ENCODE measurements around the gene MYG1. TPM values are rescaled to one million over a fixed set of nuclear protein-coding genes. Genes with fewer than 3 reads are reported as not detected.

MYG1 gene
- total RNA-seq, 1 experiment from 2014 or later: 102 TPM

GRCh38 chr12:53353257-53353655, 53.8 kb downstream of the MYG1 start:
- ChIA-PET POLR2A (ENCODE audit: low non-redundant PET) (no interaction called here), CTCF (interaction anchor here (2.7 kb wide), 1 partner anchor 68 kb away, joined by 52 read pairs; no protein-coding TSS in a partner anchor)
- no peaks in the 10 kb centered on the region for H3K27me3 ChIP-seq (replicated peaks; ENCODE audit: insufficient read depth, low read depth, low read length, poor library complexity)
- intact Hi-C loops (cut with micrococcal nuclease; ENCODE audit: unreplicated experiment): loop anchor here (2.0 kb wide), 1 partner anchor 156 kb away; no protein-coding TSS in a partner anchor
- no peaks in the 10 kb centered on the region for H3K36me3 ChIP-seq (ENCODE audit: insufficient read depth, low read length, poor library complexity, severe bottlenecking)
- no peaks in the 10 kb centered on the region for H3K4me1 ChIP-seq (ENCODE audit: insufficient read depth, low read length, poor library complexity, severe bottlenecking)
- H3K9me3 ChIP-seq (ENCODE audit: low read depth, low read length, poor library complexity, severe bottlenecking): no peaks in the 10 kb centered on the region
- H3K4me3 ChIP-seq (ENCODE audit: low read depth, low read length, poor library complexity, severe bottlenecking): no peak overlapping the region
- BruUV-seq (replicated peaks): no TSS peak
- TF ChIP-seq EZH2 (IDR thresholded peaks at IDR 0.05; ENCODE audit: borderline replicate concordance, low read depth, low read length, poor library complexity, severe bottlenecking) (no peak), CTCF (conservative IDR thresholded peaks at IDR 0.05; ENCODE audit: low read depth, low read length) (no peak)
- H3K27ac ChIP-seq (ENCODE audit: low read depth, low read length, poor library complexity, severe bottlenecking): no peak overlapping the region
- DNase-seq (ENCODE audit: low spot score): no peak

- intact Hi-C loops (cut with micrococcal nuclease; ENCODE audit: unreplicated experiment): no loop called here
- ChIA-PET CTCF (interaction anchor here (0.7 kb wide), 2 partner anchors 32 to 34 kb away, joined by 3 to 11 read pairs; partner anchors contain the start of gene AAAS), POLR2A (ENCODE audit: low non-redundant PET) (interaction anchor here (0.6 kb wide), 1 partner anchor 10 kb away, joined by 5 read pairs; no protein-coding TSS in a partner anchor)
- H3K4me1 ChIP-seq (ENCODE audit: insufficient read depth, low read length, poor library complexity, severe bottlenecking): no peaks in the 10 kb centered on the region
- H3K36me3 ChIP-seq (ENCODE audit: insufficient read depth, low read length, poor library complexity, severe bottlenecking): no peaks in the 10 kb centered on the region
- H3K27ac ChIP-seq (ENCODE audit: low read depth, low read length, poor library complexity, severe bottlenecking): no peak overlapping the region
- TF ChIP-seq EZH2 (IDR thresholded peaks at IDR 0.05; ENCODE audit: borderline replicate concordance, low read depth, low read length, poor library complexity, severe bottlenecking) (no peak), CTCF (conservative IDR thresholded peaks at IDR 0.05; ENCODE audit: low read depth, low read length) (no peak)
- H3K27me3 ChIP-seq (replicated peaks; ENCODE audit: insufficient read depth, low read depth, low read length, poor library complexity): no peaks in the 10 kb centered on the region
- DNase-seq (ENCODE audit: low spot score): no peak
- H3K4me3 ChIP-seq (ENCODE audit: low read depth, low read length, poor library complexity, severe bottlenecking): no peak overlapping the region
- no TSS peak for BruUV-seq (replicated peaks)
- no peaks in the 10 kb centered on the region for H3K9me3 ChIP-seq (ENCODE audit: low read depth, low read length, poor library complexity, severe bottlenecking)
Observed at GRCh38 chr12:53355121-53355520, 55.6 kb downstream of the MYG1 start.

Other genes starting within 250 kb of the MYG1 start
- 3.4 and 6.1 TPM in 2 replicates for gene TNS2, start 249.6 kb upstream of the MYG1 start, total RNA-seq (2021)
- 17.0 and 19.3 TPM in 2 replicates for gene SPRYD3, start 220.3 kb upstream of the MYG1 start, total RNA-seq (2021)
- gene IGFBP6, start 202.0 kb upstream of the MYG1 start, total RNA-seq (2021): 6.6 and 7.3 TPM in 2 replicates
- gene SOAT2, start 196.2 kb upstream of the MYG1 start, total RNA-seq (2021): not detected in 2 replicates
- 48.6 and 50.3 TPM in 2 replicates for gene ZNF740, start 119.0 kb upstream of the MYG1 start, total RNA-seq (2021)
- gene CSAD, start 118.8 kb upstream of the MYG1 start, total RNA-seq (2021): 32.3 and 37.5 TPM in 2 replicates
- gene ITGB7, start 92.4 kb upstream of the MYG1 start, total RNA-seq (2021): 0.43 TPM in 1 of 2 replicates, not detected in the other
- gene RARG, start 67.5 kb upstream of the MYG1 start, total RNA-seq (2021): 14.0 and 20.3 TPM in 2 replicates
- 99.1 and 105 TPM in 2 replicates for gene ESPL1, start 31.4 kb upstream of the MYG1 start, total RNA-seq (2021)
- 268 and 288 TPM in 2 replicates for gene PFDN5, start 4.2 kb upstream of the MYG1 start, total RNA-seq (2021)
- 94.2 and 104 TPM in 2 replicates for gene AAAS, start 21.9 kb downstream of the MYG1 start, total RNA-seq (2021)
- not detected in 2 replicates for gene SP7, start 36.7 kb downstream of the MYG1 start, total RNA-seq (2021)
- gene SP1, start 80.5 kb downstream of the MYG1 start, total RNA-seq (2021): 78.4 and 80.9 TPM in 2 replicates
- not detected in 2 replicates for gene AMHR2, start 124.2 kb downstream of the MYG1 start, total RNA-seq (2021)
- gene PRR13, start 142.0 kb downstream of the MYG1 start, total RNA-seq (2021): 155 and 180 TPM in 2 replicates
- 1,194 and 1,215 TPM in 2 replicates for gene PCBP2, start 152.4 kb downstream of the MYG1 start, total RNA-seq (2021)
- gene MAP3K12, start 199.8 kb downstream of the MYG1 start, total RNA-seq (2021): 11.6 and 15.9 TPM in 2 replicates
- gene TARBP2, start 201.6 kb downstream of the MYG1 start, total RNA-seq (2021): 62.4 and 70.9 TPM in 2 replicates
- not detected in 2 replicates for gene NPFF, start 207.8 kb downstream of the MYG1 start, total RNA-seq (2021)